Urinary bladder (tissue), 4 donors: Measurements from ENCODE around the gene FAM151A. TPM values are rescaled to one million over a fixed set of nuclear protein-coding genes. Genes with fewer than 3 reads are reported as not detected.

Source experiments
- DNase-seq: peaks from one replicate; pipeline ENCODE4 v3.0.0-alpha.2; 2015; ENCODE audit errors: extremely low spot score
- H3K27ac ChIP-seq: one replicate; pipeline ENCODE4 v1.5.1; 2013; ENCODE audit warnings: low read depth, mild to moderate bottlenecking, moderate library complexity
- H3K36me3 ChIP-seq: one replicate; pipeline ENCODE4 v1.6.1; 2013; ENCODE audit warnings: mild to moderate bottlenecking, moderate library complexity; ENCODE audit not compliant: insufficient read depth
- H3K4me1 ChIP-seq: one replicate; pipeline ENCODE4 v1.6.1; 2013; ENCODE audit warnings: mild to moderate bottlenecking, moderate library complexity; ENCODE audit not compliant: insufficient read depth
- H3K4me3 ChIP-seq: one replicate; pipeline ENCODE4 v1.5.1; 2013; ENCODE audit warnings: low read depth, low read length
- WGBS: extraction: QIAGEN DNeasy Blood & Tissue Kit; methylation state at CpG from one replicate; pipeline ENCODE4 v1.1.7; 2013; 5-methylcytosine and 5-hydroxymethylcytosine counted together
- polyA plus RNA-seq: library from polyadenylated mRNA; stranded (reverse); fragments of 200-250 nt; gene quantifications from one replicate; pipeline ENCODE4 v1.2.3, GENCODE V29; 2013
- total RNA-seq: library from RNA; depleted of rRNA; stranded (reverse); fragments of >200 nt; gene quantifications from one replicate; pipeline ENCODE4 v1.2.3, GENCODE V29; 2014
- donor health status: healthy with polysubstance abuse.
- donor health status: healthy.

Gene FAM151A
- total RNA-seq (not detected), polyA plus RNA-seq (0.10 TPM)

GRCh38 chr1:54623216-54624007, at the start of gene FAM151A:
Gene FAM151A, minus strand, starts transcription at chr1:54623525. Its CDS starts 130 bp downstream, at chr1:54623395.
- 65% methylated on average over 18 of the region's 18 CpGs for WGBS
- DNase-seq, result no peak
- H3K27ac ChIP-seq, result no peak within 1 kb of the TSS

GRCh38 chr1:54671985-54672608, 48.8 kb upstream of the FAM151A start:
- no peak overlapping the region for H3K27ac ChIP-seq
- no peak overlapping the region for H3K4me3 ChIP-seq
- no peaks in the 10 kb centered on the region for H3K36me3 ChIP-seq
- no peak for DNase-seq
- WGBS, result 63% methylated on average over 6 of the region's 6 CpGs
- H3K4me1 ChIP-seq, result no peaks in the 10 kb centered on the region

More at GRCh38 chr1:54623216-54624007, at the start of gene FAM151A:
- H3K36me3 ChIP-seq, result no peaks in the 10 kb centered on the region
- H3K4me1 ChIP-seq, result no peaks in the 10 kb centered on the region
- H3K4me3 ChIP-seq, result no peak within 1 kb of the TSS

DNA sequence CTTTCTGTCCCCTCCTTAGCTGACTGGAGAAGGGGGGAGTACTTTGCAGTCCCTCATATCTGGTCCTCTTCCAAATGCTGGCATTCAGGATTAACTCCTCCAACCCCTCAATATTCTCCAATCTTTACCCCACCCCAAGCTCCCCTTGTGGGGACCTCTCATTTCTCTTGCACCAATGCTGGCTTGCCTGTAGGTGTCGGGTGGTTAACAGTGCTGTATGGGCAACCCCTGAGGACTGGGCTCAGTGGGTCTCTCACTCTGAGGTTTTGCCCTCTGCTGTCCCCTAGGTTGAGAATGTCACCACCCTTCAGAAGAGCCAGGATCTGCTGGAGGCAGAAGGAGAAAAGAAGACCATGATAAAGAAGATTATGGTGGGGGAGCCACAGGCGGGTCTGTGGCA, 45.2 kb upstream of the FAM151A start:
- 82% methylated on average over 2 of the region's 2 CpGs for WGBS
- DNase-seq, result no peak
- Histone ChIP-seq H3K36me3 (no peaks in the 10 kb centered on the region), H3K4me3 (no peak overlapping the region), H3K27ac (no peak overlapping the region), H3K4me1 (no peaks in the 10 kb centered on the region)

DNA sequence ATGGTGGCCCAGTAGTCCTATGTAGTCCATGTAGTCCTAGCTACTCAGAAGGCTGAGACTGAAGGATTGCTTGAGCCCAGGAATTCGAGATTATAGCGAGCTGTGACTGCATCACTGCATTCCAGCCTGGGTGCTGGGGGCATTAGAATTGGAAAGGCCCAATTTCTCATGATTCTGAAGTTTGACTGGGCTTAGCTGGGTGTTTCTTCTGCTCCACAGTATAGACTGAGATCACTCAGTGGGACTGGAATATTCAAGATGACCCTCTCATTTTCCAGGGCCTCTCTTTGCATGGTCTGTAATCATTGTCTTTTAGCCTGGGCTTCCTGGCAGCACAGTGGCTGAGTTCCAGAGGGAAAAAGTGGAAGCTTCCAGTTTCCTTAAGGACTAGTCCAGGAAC, 44.5 kb upstream of the FAM151A start:
- H3K4me1 ChIP-seq, result no peaks in the 10 kb centered on the region
- H3K27ac ChIP-seq, result no peak overlapping the region
- no peak overlapping the region for H3K4me3 ChIP-seq
- no peaks in the 10 kb centered on the region for H3K36me3 ChIP-seq
- 88% methylated on average over 2 of the region's 2 CpGs for WGBS
- DNase-seq, result no peak

GRCh38 chr1:54666333-54666732, 43.0 kb upstream of the FAM151A start:
- 87% methylated on average over 6 of the region's 6 CpGs for WGBS
- no peak for DNase-seq
- H3K27ac ChIP-seq, result no peak overlapping the region

GRCh38 chr1:54665852-54666251, 42.5 kb upstream of the FAM151A start:
- Histone ChIP-seq H3K27ac (no peak overlapping the region), H3K4me3 (no peak overlapping the region), H3K4me1 (no peaks in the 10 kb centered on the region), H3K36me3 (no peaks in the 10 kb centered on the region)
- WGBS, result 94% methylated on average over 5 of the region's 5 CpGs
- no peak for DNase-seq

More at GRCh38 chr1:54666333-54666732, 43.0 kb upstream of the FAM151A start:
- Histone ChIP-seq H3K36me3 (no peaks in the 10 kb centered on the region), H3K4me1 (no peaks in the 10 kb centered on the region), H3K4me3 (no peak overlapping the region)

- WGBS, result 96% methylated on average over 4 of the region's 4 CpGs
- Histone ChIP-seq H3K27ac (no peak overlapping the region), H3K4me1 (no peaks in the 10 kb centered on the region), H3K4me3 (no peak overlapping the region), H3K36me3 (no peaks in the 10 kb centered on the region)
- DNase-seq, result no peak
These were observed 41.0 kb upstream of the FAM151A start for GRCh38 chr1:54664364-54664763.

DNA sequence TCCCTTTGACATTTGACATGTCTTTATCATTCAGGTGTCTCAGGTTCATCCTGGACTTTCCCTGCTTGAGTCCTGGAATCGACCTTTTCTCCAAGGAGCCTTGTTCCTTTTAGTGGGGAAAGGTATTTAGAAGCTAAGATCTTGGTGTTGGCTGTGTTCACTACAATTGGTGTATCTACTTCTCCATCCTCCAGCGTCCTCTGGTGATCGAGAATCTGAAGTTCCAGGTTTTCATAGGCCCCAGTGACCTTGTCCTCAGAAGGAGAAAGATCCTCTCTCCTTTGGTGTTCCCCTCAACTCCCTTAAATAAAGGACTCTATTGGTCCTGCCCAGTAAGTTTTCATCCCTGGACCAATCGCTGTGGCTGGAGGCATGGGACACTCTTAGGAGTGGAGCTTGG, 40.4 kb upstream of the FAM151A start:
- Histone ChIP-seq H3K4me3 (no peak overlapping the region), H3K4me1 (no peaks in the 10 kb centered on the region), H3K36me3 (peaks cover 1% of the 10 kb centered on the region), H3K27ac (no peak overlapping the region)
- 89% methylated on average over 4 of the region's 4 CpGs for WGBS
- no peak for DNase-seq

DNA sequence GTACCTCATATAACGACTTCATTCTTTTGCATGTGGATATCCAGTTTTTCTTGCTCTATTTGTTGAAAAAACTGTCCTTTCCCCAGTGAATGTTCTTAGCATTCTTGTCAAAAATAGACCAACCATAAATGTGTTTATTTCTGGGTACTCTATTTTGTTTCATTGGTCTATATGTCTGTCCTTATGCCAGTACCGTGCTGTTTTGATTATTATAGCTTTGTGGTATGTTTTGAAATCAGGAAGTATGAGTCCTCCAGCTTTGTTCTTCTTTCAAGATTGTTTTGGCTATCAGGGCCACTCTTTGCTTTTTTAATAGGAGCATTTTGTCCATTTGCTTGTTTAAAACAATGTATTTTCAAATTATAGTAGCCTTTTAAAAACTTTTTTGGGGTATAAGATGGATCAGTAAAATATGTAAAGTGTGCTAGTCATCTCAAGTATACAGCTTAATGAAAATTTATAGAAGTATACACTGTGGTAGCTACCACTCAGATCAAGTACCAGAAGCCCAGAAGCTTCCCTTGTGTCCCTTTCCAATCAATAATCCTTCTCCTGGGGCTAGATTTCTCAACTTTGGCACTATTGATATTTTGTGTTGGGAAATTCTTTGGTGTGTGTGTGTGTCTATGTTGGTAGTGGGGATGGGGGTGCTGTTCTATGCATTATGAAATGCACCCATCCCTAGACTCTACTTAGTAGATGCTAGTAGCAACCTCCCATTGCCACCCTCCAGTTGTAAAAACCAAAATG, 35.0 kb upstream of the FAM151A start:
- WGBS, result 95% methylated on average over 2 of the region's 2 CpGs
- Histone ChIP-seq H3K36me3 (peaks cover 3% of the 10 kb centered on the region), H3K4me3 (no peak overlapping the region), H3K4me1 (no peaks in the 10 kb centered on the region), H3K27ac (no peak overlapping the region)
- no peak for DNase-seq

DNA sequence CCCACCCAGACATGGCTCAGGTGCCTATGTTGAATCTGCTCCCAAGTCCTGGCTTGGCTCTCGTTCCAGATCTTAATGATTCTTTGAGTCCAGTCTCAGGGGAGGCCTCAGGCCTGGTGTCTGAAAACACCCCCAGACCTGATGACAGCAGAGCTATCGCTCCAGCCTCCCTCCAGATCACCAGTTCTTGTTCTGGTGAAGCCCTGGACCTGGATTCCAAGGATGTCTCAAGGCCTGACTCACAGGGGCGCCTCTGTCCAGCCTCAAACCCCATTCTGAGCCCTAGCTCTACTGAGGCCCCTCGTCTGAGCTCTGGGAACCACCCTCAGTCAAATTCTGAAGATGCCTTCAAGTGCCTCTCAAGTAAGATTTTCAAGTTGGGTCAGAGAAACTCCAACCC, 29.7 kb upstream of the FAM151A start:
- no peaks in the 10 kb centered on the region for H3K36me3 ChIP-seq
- H3K27ac ChIP-seq, result no peak overlapping the region
- no peak for DNase-seq
- H3K4me1 ChIP-seq, result no peaks in the 10 kb centered on the region
- 86% methylated on average over 4 of the region's 4 CpGs for WGBS
- no peak overlapping the region for H3K4me3 ChIP-seq

DNA sequence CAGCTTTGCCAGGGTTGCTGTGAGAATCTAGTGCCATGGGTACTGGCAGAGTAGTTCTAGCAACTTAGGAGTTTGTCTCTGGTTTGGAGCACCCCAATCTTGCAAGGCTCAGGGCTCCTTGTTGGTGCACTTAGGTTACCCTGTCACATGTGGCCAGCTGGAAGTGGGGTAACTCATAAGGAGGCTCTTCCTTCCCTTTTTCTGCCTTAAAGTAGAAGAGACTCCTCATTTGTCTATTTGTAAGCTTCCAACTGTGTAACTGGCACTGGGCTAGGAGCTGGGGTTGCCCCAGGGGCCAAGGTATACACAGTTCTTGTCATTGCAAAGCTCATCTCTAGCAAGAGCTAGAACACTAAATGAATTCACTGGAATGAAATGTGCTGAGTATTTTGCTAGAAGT, 28.8 kb upstream of the FAM151A start:
- Histone ChIP-seq H3K36me3 (no peaks in the 10 kb centered on the region), H3K4me3 (no peak overlapping the region), H3K4me1 (no peaks in the 10 kb centered on the region), H3K27ac (no peak overlapping the region)
- no peak for DNase-seq

- 88% methylated on average over 3 of the region's 3 CpGs for WGBS
- no peaks in the 10 kb centered on the region for H3K36me3 ChIP-seq
- DNase-seq, result no peak
- no peak overlapping the region for H3K27ac ChIP-seq
- no peak overlapping the region for H3K4me3 ChIP-seq
- no peaks in the 10 kb centered on the region for H3K4me1 ChIP-seq
These were observed 28.3 kb upstream of the FAM151A start for GRCh38 chr1:54651608-54652007.

DNA sequence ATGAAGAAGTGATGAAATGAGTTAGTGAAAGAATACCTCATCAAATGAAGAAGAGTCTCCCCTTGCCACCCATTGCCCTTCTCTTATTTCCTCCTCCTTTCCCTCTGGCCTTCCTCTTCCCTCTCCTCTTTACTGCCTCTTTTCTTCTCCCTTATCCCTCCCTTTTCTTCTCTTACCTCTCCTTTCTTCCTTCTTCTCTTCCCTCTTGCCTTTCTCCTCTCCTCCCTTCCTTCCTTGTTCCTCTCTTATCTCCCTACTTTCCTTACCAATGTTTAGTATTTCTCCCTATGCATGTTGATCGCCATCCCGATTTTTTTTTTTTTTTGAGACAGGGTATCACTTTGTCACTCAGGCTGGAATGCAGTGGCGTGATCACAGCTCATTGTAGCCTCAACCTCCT, 27.1 kb upstream of the FAM151A start:
- Histone ChIP-seq H3K4me1 (no peaks in the 10 kb centered on the region), H3K4me3 (no peak overlapping the region), H3K27ac (no peak overlapping the region), H3K36me3 (no peaks in the 10 kb centered on the region)
- DNase-seq, result no peak
- 85% methylated on average over 3 of the region's 3 CpGs for WGBS

GRCh38 chr1:54649921-54650320, 26.6 kb upstream of the FAM151A start:
- no peak for DNase-seq
- WGBS, result 89% methylated on average over 1 of the region's 1 CpG
- H3K27ac ChIP-seq, result no peak overlapping the region

More at GRCh38 chr1:54649921-54650320, 26.6 kb upstream of the FAM151A start:
- H3K4me3 ChIP-seq, result no peak overlapping the region
- H3K36me3 ChIP-seq, result no peaks in the 10 kb centered on the region
- no peaks in the 10 kb centered on the region for H3K4me1 ChIP-seq
